ENCODE results near the gene MCM7.

Gene MCM7

GRCh38 chr7:100087055-100087750 lies 14.0 kb downstream of the MCM7 start:
- no peak overlapping the region for H3K4me3 ChIP-seq (ENCODE audit: low read length)
- H3K4me2 ChIP-seq (ENCODE audit: low read length) = no peak overlapping the region
- H3K9me3 ChIP-seq (ENCODE audit: control insufficient read depth, insufficient read depth, low read length) = no peaks in the 10 kb centered on the region
- H3K9me2 ChIP-seq (replicated peaks; ENCODE audit: control insufficient read depth, low read length) = no peaks in the 10 kb centered on the region
- no peaks in the 10 kb centered on the region for H4K20me1 ChIP-seq (ENCODE audit: control insufficient read depth, insufficient read depth, low read depth, low read length)
- H3K27ac ChIP-seq (ENCODE audit: low read depth, low read length) = no peak overlapping the region
- H3F3A ChIP-seq (ENCODE audit: control insufficient read depth, insufficient read depth) = peaks cover 44% of the 10 kb centered on the region
- H3K4me1 ChIP-seq (ENCODE audit: control insufficient read depth, low read length) = peaks cover 39% of the 10 kb centered on the region
- H3K36me3 ChIP-seq (ENCODE audit: control insufficient read depth, low read length) = peaks cover 28% of the 10 kb centered on the region
- TF ChIP-seq EZH2phosphoT487 (IDR thresholded peaks at IDR 0.05; ENCODE audit: borderline replicate concordance, low read length) = no peak
- TF ChIP-seq CTCF (IDR thresholded peaks at IDR 0.05; ENCODE audit: low read depth, low read length, poor library complexity, severe bottlenecking) = no peak
- peaks cover 25% of the 10 kb centered on the region for H3K79me2 ChIP-seq (ENCODE audit: control insufficient read depth, low read length)
- H3K27me3 ChIP-seq (ENCODE audit: control insufficient read depth, low read length) = peaks cover 7% of the 10 kb centered on the region; the same call in 1 of the 2 replicates

GRCh38 chr7:100085515-100085914 lies 15.7 kb downstream of the MCM7 start:
- Histone ChIP-seq H3K27me3 (ENCODE audit: control insufficient read depth, low read length) (peaks cover 7% of the 10 kb centered on the region; the same call in 1 of the 2 replicates), H3K4me3 (ENCODE audit: low read length) (no peak overlapping the region), H3K9me2 (replicated peaks; ENCODE audit: control insufficient read depth, low read length) (no peaks in the 10 kb centered on the region), H3K4me1 (ENCODE audit: control insufficient read depth, low read length) (peaks cover 41% of the 10 kb centered on the region), H3F3A (ENCODE audit: control insufficient read depth, insufficient read depth) (peaks cover 27% of the 10 kb centered on the region), H3K36me3 (ENCODE audit: control insufficient read depth, low read length) (peaks cover 11% of the 10 kb centered on the region), H3K4me2 (ENCODE audit: low read length) (no peak overlapping the region), H4K20me1 (ENCODE audit: control insufficient read depth, insufficient read depth, low read depth, low read length) (no peaks in the 10 kb centered on the region), H3K79me2 (ENCODE audit: control insufficient read depth, low read length) (peaks cover 35% of the 10 kb centered on the region), H3K9me3 (ENCODE audit: control insufficient read depth, insufficient read depth, low read length) (no peaks in the 10 kb centered on the region), H3K27ac (ENCODE audit: low read depth, low read length) (no peak overlapping the region)
- TF ChIP-seq CTCF (IDR thresholded peaks at IDR 0.05; ENCODE audit: low read depth, low read length, poor library complexity, severe bottlenecking) = no peak
- no peak for TF ChIP-seq EZH2phosphoT487 (IDR thresholded peaks at IDR 0.05; ENCODE audit: borderline replicate concordance, low read length)

GRCh38 chr7:100082978-100083377 lies 18.2 kb downstream of the MCM7 start:
- Histone ChIP-seq H3K9me2 (replicated peaks; ENCODE audit: control insufficient read depth, low read length) (no peaks in the 10 kb centered on the region), H3K36me3 (ENCODE audit: control insufficient read depth, low read length) (peaks cover 12% of the 10 kb centered on the region), H3K9me3 (ENCODE audit: control insufficient read depth, insufficient read depth, low read length) (no peaks in the 10 kb centered on the region), H3K79me2 (ENCODE audit: control insufficient read depth, low read length) (peaks cover 36% of the 10 kb centered on the region), H3K4me2 (ENCODE audit: low read length) (peak overlapping the region; percentile 82), H3F3A (ENCODE audit: control insufficient read depth, insufficient read depth) (peaks cover 19% of the 10 kb centered on the region), H4K20me1 (ENCODE audit: control insufficient read depth, insufficient read depth, low read depth, low read length) (peaks cover 11% of the 10 kb centered on the region; the same call in 1 of the 2 replicates), H3K4me1 (ENCODE audit: control insufficient read depth, low read length) (peaks cover 27% of the 10 kb centered on the region), H3K4me3 (ENCODE audit: low read length) (peak overlapping the region; percentile 79), H3K27me3 (ENCODE audit: control insufficient read depth, low read length) (peaks cover 7% of the 10 kb centered on the region; the same call in 1 of the 2 replicates), H3K27ac (ENCODE audit: low read depth, low read length) (peak overlapping the region; percentile 19)
- no peak for TF ChIP-seq CTCF (IDR thresholded peaks at IDR 0.05; ENCODE audit: low read depth, low read length, poor library complexity, severe bottlenecking)
- TF ChIP-seq EZH2phosphoT487 (IDR thresholded peaks at IDR 0.05; ENCODE audit: borderline replicate concordance, low read length) = no peak

All from DOHH2 (cell line).